Loucy (cell line): ENCODE measurements around the gene DOCK6.
A peak's percentile ranks its signal among the peaks of the same experiment; 100 is the strongest.

Experiments
- H2AFZ ChIP-seq: fragments of 200-600 bp; sonication (generic); 2 replicates; pipeline ENCODE4 v1.6.0; 2016; ENCODE audit warnings: antibody characterized with exemption, mild to moderate bottlenecking, low read length, moderate library complexity
- H3F3A ChIP-seq: fragments of 200-600 bp; 2 replicates; pipeline ENCODE4 v1.6.0; 2016; ENCODE audit warnings: antibody characterized with exemption, low read depth, mild to moderate bottlenecking
- H3K27me3 ChIP-seq: fragments of 200-600 bp; sonication (generic); 2 replicates; pipeline ENCODE4 v1.6.1; 2014; ENCODE audit warnings: low read length, mild to moderate bottlenecking; ENCODE audit not compliant: insufficient read depth, poor library complexity, severe bottlenecking
- H3K36me3 ChIP-seq: fragments of 200-600 bp; sonication (generic); 2 replicates; pipeline ENCODE4 v1.6.1; 2016; ENCODE audit warnings: low read length; ENCODE audit not compliant: insufficient read depth
- H3K4me1 ChIP-seq: fragments of 200-600 bp; sonication (generic); 2 replicates; pipeline ENCODE4 v1.5.1; 2014; ENCODE audit warnings: low read length, mild to moderate bottlenecking; ENCODE audit not compliant: insufficient read depth, poor library complexity, severe bottlenecking
- H3K4me2 ChIP-seq: fragments of 200-600 bp; sonication (generic); 2 replicates; pipeline ENCODE4 v1.6.0; 2014; ENCODE audit warnings: antibody characterized with exemption, low read length, low read depth, mild to moderate bottlenecking; ENCODE audit not compliant: poor library complexity, severe bottlenecking
- H3K4me3 ChIP-seq: fragments of 200-600 bp; sonication (generic); 2 replicates; pipeline ENCODE4 v1.5.1; 2014; ENCODE audit warnings: low read length, mild to moderate bottlenecking, mixed read lengths; ENCODE audit not compliant: poor library complexity, severe bottlenecking
- H3K79me2 ChIP-seq: fragments of 200-600 bp; sonication (generic); 2 replicates; pipeline ENCODE4 v1.6.1; 2014; ENCODE audit warnings: low read length; ENCODE audit not compliant: insufficient read depth
- H3K9ac ChIP-seq: fragments of 200-600 bp; sonication (generic); 2 replicates; pipeline ENCODE4 v1.6.0; 2014; ENCODE audit warnings: mild to moderate bottlenecking, low read depth, low read length, moderate library complexity; ENCODE audit not compliant: poor library complexity, severe bottlenecking
- H3K9me2 ChIP-seq: fragments of 200-600 bp; sonication (generic); replicated peaks from 2 replicates; pipeline ENCODE4 v1.6.1; 2016; ENCODE audit warnings: low read depth, low read length, mixed read lengths
- H3K9me3 ChIP-seq: fragments of 200-600 bp; sonication (generic); 2 replicates; pipeline ENCODE4 v1.6.1; 2014; ENCODE audit warnings: mild to moderate bottlenecking, antibody characterized with exemption, low read length, low read depth; ENCODE audit not compliant: insufficient read depth
- H4K20me1 ChIP-seq: fragments of 200-600 bp; sonication (generic); 2 replicates; pipeline ENCODE4 v1.6.0; 2014; ENCODE audit warnings: antibody characterized with exemption, low read length, mild to moderate bottlenecking; ENCODE audit not compliant: insufficient read depth, poor library complexity, severe bottlenecking
- EZH2phosphoT487 ChIP-seq: fragments of 200-600 bp; IDR thresholded peaks from 2 replicates; pipeline ENCODE4 v1.6.1; 2018; ENCODE audit warnings: antibody characterized with exemption, mild to moderate bottlenecking, moderate library complexity, borderline replicate concordance
- TF ChIP-seq, protein P1 (sequence below): fragments of 200-600 bp; sonication (generic); conservative IDR thresholded peaks from 2 replicates; pipeline ENCODE4 v1.5.1; 2014; ENCODE audit warnings: mild to moderate bottlenecking, antibody characterized with exemption, low read length

DOCK6 gene

DNA sequence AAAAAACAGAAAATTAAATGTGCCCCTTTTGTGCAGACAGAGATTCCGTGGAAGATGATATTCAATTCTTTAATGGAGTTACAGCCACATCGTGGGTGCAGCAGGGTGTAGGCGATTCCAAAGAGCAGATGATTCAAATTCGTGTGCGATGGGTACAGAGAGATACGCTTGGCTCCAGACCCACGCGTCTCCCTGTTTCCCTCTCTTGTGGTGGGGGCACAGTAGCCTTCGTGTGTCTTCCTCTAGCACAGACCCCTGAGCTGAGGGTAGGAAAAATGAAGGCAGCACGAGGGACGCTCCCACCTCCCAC, 38.4 kb upstream of the DOCK6 start:
- H2AFZ ChIP-seq: no peak overlapping the region; the same call in 1 of the 2 replicates
- no peaks in the 10 kb centered on the region for H3K27me3 ChIP-seq
- H3F3A ChIP-seq: no peaks in the 10 kb centered on the region
- H3K9ac ChIP-seq: no peak overlapping the region
- no peak overlapping the region for H3K4me3 ChIP-seq
- TF ChIP-seq EZH2phosphoT487: no peak
- TF ChIP-seq, protein P1, sequence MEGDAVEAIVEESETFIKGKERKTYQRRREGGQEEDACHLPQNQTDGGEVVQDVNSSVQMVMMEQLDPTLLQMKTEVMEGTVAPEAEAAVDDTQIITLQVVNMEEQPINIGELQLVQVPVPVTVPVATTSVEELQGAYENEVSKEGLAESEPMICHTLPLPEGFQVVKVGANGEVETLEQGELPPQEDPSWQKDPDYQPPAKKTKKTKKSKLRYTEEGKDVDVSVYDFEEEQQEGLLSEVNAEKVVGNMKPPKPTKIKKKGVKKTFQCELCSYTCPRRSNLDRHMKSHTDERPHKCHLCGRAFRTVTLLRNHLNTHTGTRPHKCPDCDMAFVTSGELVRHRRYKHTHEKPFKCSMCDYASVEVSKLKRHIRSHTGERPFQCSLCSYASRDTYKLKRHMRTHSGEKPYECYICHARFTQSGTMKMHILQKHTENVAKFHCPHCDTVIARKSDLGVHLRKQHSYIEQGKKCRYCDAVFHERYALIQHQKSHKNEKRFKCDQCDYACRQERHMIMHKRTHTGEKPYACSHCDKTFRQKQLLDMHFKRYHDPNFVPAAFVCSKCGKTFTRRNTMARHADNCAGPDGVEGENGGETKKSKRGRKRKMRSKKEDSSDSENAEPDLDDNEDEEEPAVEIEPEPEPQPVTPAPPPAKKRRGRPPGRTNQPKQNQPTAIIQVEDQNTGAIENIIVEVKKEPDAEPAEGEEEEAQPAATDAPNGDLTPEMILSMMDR: no peak
- H3K36me3 ChIP-seq: no peaks in the 10 kb centered on the region
- H3K4me1 ChIP-seq: peaks cover 9% of the 10 kb centered on the region
- H3K9me2 ChIP-seq: no peaks in the 10 kb centered on the region
- H3K9me3 ChIP-seq: no peaks in the 10 kb centered on the region
- H4K20me1 ChIP-seq: no peaks in the 10 kb centered on the region
- H3K4me2 ChIP-seq: no peak overlapping the region
- H3K79me2 ChIP-seq: no peaks in the 10 kb centered on the region

- Histone ChIP-seq H3K79me2 (no peaks in the 10 kb centered on the region), H3K36me3 (no peaks in the 10 kb centered on the region), H2AFZ (peak overlapping the region; percentile 73), H3K9ac (no peak overlapping the region), H3K4me3 (no peak overlapping the region), H3K4me2 (no peak overlapping the region), H3F3A (no peaks in the 10 kb centered on the region), H3K4me1 (peaks cover 9% of the 10 kb centered on the region), H3K9me3 (no peaks in the 10 kb centered on the region), H3K9me2 (no peaks in the 10 kb centered on the region), H3K27me3 (no peaks in the 10 kb centered on the region), H4K20me1 (no peaks in the 10 kb centered on the region)
- TF ChIP-seq, protein P1: no peak
- no peak for TF ChIP-seq EZH2phosphoT487
These were observed 37.9 kb upstream of the DOCK6 start for GRCh38 chr19:11299946-11300810.

DNA sequence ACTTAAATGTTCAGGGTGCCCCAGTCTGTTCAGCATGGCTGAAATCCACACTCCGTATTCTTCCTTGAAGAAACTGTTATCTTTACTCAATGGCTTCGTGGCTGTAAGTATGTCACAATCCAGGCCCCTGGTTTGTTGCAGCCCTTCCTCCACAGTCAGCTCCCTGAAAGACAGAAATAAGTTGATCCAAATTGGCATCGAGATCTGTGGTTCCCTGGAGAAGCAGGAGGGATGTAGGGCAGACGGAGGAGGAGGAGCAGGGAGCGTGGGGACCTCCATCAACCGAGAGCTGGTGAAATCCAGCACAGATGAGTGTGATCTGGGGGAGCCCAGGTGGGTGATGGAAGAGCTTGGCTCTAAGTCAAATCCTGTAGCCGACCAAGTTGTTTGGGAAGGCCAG, 33.9 kb upstream of the DOCK6 start:
- Histone ChIP-seq H3K27me3 (no peaks in the 10 kb centered on the region), H2AFZ (no peak overlapping the region), H3K36me3 (no peaks in the 10 kb centered on the region), H3K4me1 (peaks cover 15% of the 10 kb centered on the region), H3F3A (no peaks in the 10 kb centered on the region), H4K20me1 (no peaks in the 10 kb centered on the region), H3K4me3 (no peak overlapping the region), H3K9me2 (no peaks in the 10 kb centered on the region), H3K9ac (no peak overlapping the region), H3K79me2 (no peaks in the 10 kb centered on the region), H3K4me2 (no peak overlapping the region), H3K9me3 (no peaks in the 10 kb centered on the region)
- TF ChIP-seq, protein P1: no peak
- TF ChIP-seq EZH2phosphoT487: no peak
